ENCODE data around the gene FAM184A. TPM values are rescaled to one million over a fixed set of nuclear protein-coding genes. Genes with fewer than 3 reads are reported as not detected.

Gene FAM184A
- total RNA-seq, 2 donors from 2014 or later, result 0.56 to 0.62 TPM

DNA sequence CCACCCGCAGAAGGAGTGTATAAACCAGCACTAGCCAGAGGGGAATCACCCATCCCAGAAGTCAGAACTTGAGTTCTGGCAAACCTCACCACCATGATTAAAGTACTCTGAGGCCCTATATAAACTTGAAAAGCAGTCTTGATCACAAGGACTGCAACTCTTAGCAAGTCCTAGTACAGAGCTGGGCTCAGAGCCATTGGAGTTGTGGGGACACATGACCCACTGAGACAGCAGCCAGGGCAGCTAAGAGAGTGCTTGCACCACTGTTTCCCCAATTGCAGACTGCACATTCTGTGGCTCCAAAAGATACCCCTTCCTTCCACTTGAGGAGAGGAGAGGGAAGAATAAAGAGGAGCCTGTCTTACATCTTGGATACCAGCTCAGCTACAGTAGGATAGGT, 138.8 kb downstream of the FAM184A start:
- no peaks in the 10 kb centered on the region for H3K9me3 ChIP-seq
- H3K9ac ChIP-seq (ENCODE audit: low read depth in 2 of 2, low read length in 2 of 2), result no peak overlapping the region
- TF ChIP-seq, protein P1, sequence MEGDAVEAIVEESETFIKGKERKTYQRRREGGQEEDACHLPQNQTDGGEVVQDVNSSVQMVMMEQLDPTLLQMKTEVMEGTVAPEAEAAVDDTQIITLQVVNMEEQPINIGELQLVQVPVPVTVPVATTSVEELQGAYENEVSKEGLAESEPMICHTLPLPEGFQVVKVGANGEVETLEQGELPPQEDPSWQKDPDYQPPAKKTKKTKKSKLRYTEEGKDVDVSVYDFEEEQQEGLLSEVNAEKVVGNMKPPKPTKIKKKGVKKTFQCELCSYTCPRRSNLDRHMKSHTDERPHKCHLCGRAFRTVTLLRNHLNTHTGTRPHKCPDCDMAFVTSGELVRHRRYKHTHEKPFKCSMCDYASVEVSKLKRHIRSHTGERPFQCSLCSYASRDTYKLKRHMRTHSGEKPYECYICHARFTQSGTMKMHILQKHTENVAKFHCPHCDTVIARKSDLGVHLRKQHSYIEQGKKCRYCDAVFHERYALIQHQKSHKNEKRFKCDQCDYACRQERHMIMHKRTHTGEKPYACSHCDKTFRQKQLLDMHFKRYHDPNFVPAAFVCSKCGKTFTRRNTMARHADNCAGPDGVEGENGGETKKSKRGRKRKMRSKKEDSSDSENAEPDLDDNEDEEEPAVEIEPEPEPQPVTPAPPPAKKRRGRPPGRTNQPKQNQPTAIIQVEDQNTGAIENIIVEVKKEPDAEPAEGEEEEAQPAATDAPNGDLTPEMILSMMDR (IDR thresholded peaks at IDR 0.05), result no peak
- H3K4me1 ChIP-seq, result no peaks in the 10 kb centered on the region
- H3K27ac ChIP-seq, result no peak overlapping the region
- intact Hi-C loops (cut with DNase I), result no loop called here
- no peak for DNase-seq
- no peak overlapping the region for H3K4me3 ChIP-seq
- H3K27me3 ChIP-seq, result no peaks in the 10 kb centered on the region
- no peaks in the 10 kb centered on the region for H3K36me3 ChIP-seq

DNA sequence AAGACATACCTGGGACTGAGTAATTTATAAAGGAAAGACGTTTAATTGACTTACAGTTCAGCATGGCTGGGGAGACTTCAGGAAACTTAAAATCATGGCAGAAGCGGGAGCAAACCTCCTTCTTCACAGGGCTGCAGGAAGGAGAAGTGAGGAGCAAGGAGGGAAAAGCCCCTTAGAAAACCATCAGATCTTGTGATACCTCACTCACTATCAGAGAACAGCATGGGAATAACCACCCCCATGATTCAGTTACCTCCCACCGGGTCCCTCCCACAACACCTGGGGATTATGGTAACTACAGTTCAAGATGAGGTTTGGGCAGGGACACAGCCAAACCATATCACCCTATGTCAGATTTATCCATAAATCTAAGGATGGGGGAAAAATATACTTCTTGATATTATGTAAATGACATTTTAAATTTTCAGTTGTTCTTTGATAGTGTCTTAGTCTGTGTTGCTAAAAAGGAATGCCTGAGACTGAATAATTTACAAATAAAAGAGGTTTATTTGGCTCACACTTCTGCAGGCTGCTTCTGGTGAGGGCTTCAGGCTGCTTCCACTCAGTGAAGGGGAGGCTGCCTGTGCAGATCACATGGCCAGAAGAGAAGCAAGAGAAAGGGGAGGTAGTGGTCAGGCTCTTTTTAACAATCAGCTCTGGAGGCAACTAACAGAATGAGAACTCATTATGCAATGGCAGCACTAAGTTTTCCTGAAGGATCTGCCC, 142.3 kb downstream of the FAM184A start:
- Histone ChIP-seq H3K9me3 (no peaks in the 10 kb centered on the region), H3K4me1 (no peaks in the 10 kb centered on the region), H3K9ac (ENCODE audit: low read depth in 2 of 2, low read length in 2 of 2) (no peak overlapping the region), H3K4me3 (no peak overlapping the region), H3K27ac (no peak overlapping the region), H3K27me3 (no peaks in the 10 kb centered on the region), H3K36me3 (no peaks in the 10 kb centered on the region)
- intact Hi-C loops (cut with DNase I), result no loop called here
- no peak for DNase-seq
- TF ChIP-seq, protein P1 (IDR thresholded peaks at IDR 0.05), result no peak

- Histone ChIP-seq H3K36me3 (no peaks in the 10 kb centered on the region), H3K4me1 (no peaks in the 10 kb centered on the region), H3K9me3 (no peaks in the 10 kb centered on the region), H3K27ac (peak overlapping the region; percentile 98), H3K4me3 (peak overlapping the region; percentile 77), H3K9ac (ENCODE audit: low read depth in 2 of 2, low read length in 2 of 2) (peak overlapping the region; percentile 51 to 84), H3K27me3 (no peaks in the 10 kb centered on the region)
- intact Hi-C loops (cut with DNase I), result no loop called here
- TF ChIP-seq, protein P1 (IDR thresholded peaks at IDR 0.05), result no peak
- DNase-seq, result no peak
Measured at GRCh38 chr6:118935331-118935668, 143.2 kb downstream of the FAM184A start.

DNA sequence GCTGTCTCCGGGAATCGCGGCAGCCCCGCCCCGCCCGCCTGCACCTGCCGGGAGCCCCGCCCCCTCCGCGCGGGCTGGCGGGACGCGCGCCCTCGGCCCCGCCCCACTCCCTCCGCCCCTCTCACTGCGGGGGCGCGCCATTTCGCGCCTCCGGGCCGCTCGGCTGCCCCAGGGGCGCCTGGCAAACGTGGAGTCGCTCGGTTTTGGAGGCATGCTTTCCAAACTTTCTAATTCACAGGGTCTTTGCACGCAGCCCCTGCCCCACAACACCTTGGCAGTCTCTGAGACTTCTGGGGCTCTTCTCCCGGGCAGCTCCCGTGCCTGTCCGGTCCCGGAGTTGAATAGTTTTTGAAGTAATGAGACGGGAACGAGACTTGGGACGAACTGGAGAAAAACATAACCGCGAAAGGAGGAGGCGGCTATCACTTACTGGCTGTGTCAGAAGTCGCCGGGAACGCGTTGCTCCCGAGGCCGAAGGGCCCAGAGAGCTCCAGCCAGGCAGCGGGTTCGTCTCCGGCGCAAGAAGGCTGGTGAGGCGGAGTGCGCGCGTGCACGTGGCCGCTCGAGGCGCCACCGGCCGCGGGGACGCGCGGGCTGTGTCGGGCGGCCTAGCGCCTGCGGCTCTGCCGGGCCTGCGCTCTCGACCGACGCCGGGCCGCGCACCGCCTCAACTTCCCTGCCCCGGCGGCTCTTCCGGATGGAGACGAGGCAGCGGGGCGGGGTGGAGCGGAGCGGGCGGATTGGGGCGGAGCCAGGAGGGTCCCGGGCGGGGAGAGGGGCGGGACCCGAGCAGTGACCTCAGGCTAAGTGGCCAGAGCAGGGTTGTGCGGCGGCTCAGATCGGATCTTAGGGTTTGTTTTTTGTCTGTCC, 143.8 kb downstream of the FAM184A start, which contains the start of gene MCM9:
Gene MCM9, minus strand, starts transcription at position 699 of the 870 bp plus-strand sequence. CDS start 3,436 bp downstream, outside the sequence.
- peak within 1 kb of the TSS; percentile 77 for H3K4me3 ChIP-seq
- no peaks in the 10 kb centered on the region for H3K36me3 ChIP-seq
- peak within 1 kb of the TSS; percentile 98 for H3K27ac ChIP-seq
- TF ChIP-seq, protein P1 (IDR thresholded peaks at IDR 0.05), result no peak
- H3K9me3 ChIP-seq, result no peaks in the 10 kb centered on the region
- H3K4me1 ChIP-seq, result no peaks in the 10 kb centered on the region
- H3K27me3 ChIP-seq, result no peaks in the 10 kb centered on the region
- intact Hi-C loops (cut with DNase I), result loop anchor here (5.0 kb wide), 1 partner anchor 37 kb away; no protein-coding TSS in a partner anchor
- peak; percentile 94 for DNase-seq
- peak within 1 kb of the TSS; percentile 71 to 94 for H3K9ac ChIP-seq (ENCODE audit: low read depth in 2 of 2, low read length in 2 of 2)

DNA sequence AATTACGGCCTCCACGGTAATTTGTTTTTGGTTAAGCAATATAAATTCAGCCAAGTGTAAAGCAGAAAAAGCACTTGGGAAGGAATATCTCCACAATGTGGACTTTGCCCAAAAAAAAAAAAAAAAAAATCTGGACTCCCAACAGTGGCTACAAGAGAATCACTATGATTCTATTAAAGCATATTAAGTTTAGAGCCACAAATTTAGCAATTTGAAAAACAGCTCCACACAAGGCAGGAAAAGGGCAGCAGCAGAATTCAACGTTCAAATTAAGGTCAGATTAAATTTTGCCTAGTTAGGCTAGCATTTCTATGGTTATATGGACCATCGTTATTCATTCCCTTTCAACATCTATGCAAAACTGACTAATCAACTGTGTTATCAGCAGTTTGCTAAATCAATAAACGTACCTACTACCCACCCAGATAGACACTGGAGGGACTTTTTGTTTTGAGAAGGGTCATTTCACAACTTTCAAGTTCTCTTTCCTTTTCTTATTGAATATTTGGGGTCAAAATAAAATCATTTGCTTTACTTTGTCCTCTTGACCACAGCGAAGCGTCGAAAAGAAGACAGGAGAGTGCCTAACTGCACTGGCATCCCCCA, 144.5 kb downstream of the FAM184A start:
- Histone ChIP-seq H3K36me3 (no peaks in the 10 kb centered on the region), H3K9ac (ENCODE audit: low read depth in 2 of 2, low read length in 2 of 2) (peak overlapping the region; percentile 40 to 55), H3K4me1 (no peaks in the 10 kb centered on the region), H3K27ac (peak overlapping the region; percentile 98), H3K9me3 (no peaks in the 10 kb centered on the region), H3K4me3 (peak overlapping the region; percentile 77), H3K27me3 (no peaks in the 10 kb centered on the region)
- intact Hi-C loops (cut with DNase I), result loop anchor here (5.0 kb wide), 1 partner anchor 37 kb away; no protein-coding TSS in a partner anchor
- DNase-seq, result no peak
- TF ChIP-seq, protein P1 (IDR thresholded peaks at IDR 0.05), result no peak
